ENCODE measurements around the gene OOSP2. TPM values are rescaled to one million over a fixed set of nuclear protein-coding genes. Genes with fewer than 3 reads are reported as not detected.

The OOSP2 gene, protein sequence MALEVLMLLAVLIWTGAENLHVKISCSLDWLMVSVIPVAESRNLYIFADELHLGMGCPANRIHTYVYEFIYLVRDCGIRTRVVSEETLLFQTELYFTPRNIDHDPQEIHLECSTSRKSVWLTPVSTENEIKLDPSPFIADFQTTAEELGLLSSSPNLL
- not detected for total RNA-seq
- total RNA-seq (2013), result not detected

DNA sequence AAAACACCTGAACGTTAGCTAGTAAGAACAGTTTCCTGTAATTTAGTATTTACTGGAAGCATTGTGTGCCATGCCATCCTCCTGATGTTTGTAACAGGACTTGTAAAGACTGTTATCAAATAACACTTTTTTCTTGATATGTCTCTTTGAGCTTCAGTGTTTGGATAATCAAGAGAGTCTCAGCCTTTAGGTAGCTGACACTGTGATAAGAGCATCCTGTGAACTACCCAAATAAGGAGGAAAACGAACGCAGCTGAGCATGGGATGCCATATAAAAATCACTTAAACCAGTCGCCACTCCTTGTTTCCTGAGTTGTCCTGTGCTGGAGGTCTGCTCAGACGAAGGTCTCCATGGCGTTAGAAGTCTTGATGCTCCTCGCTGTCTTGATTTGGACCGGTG lies at the start of gene OOSP2:
OOSP2 (plus strand) TSS at position 301 of the 400 bp plus-strand sequence; CDS start at position 352, 51 bp downstream.
- no peaks in the 10 kb centered on the region for H3K4me1 Mint-ChIP-seq
- DNase-seq (no peak), ATAC-seq (no peak)
- H3K27ac Mint-ChIP-seq, result no peak within 1 kb of the TSS
- peaks cover 0 to 3% of the 10 kb centered on the region in 2 donors for H3K27me3 Mint-ChIP-seq (ENCODE audit: low read depth in 2 of 2)
- intact Hi-C loops (cut with micrococcal nuclease), result no loop called here
- H3K4me3 Mint-ChIP-seq, result no peak within 1 kb of the TSS
- Histone ChIP-seq H3K4me1 (ENCODE audit: control insufficient read depth, insufficient read depth, low read length) (no peaks in the 10 kb centered on the region), H3K9me3 (ENCODE audit: control insufficient read depth, insufficient read depth, low read length) (no peaks in the 10 kb centered on the region), H3K4me3 (ENCODE audit: low read length) (no peak within 1 kb of the TSS), H3K27me3 (ENCODE audit: control insufficient read depth, insufficient read depth, low read length) (no peaks in the 10 kb centered on the region), H3K36me3 (ENCODE audit: control insufficient read depth, insufficient read depth, low read length) (no peaks in the 10 kb centered on the region), H3K27ac (ENCODE audit: low read length) (no peak within 1 kb of the TSS)
- TF ChIP-seq, protein P1, sequence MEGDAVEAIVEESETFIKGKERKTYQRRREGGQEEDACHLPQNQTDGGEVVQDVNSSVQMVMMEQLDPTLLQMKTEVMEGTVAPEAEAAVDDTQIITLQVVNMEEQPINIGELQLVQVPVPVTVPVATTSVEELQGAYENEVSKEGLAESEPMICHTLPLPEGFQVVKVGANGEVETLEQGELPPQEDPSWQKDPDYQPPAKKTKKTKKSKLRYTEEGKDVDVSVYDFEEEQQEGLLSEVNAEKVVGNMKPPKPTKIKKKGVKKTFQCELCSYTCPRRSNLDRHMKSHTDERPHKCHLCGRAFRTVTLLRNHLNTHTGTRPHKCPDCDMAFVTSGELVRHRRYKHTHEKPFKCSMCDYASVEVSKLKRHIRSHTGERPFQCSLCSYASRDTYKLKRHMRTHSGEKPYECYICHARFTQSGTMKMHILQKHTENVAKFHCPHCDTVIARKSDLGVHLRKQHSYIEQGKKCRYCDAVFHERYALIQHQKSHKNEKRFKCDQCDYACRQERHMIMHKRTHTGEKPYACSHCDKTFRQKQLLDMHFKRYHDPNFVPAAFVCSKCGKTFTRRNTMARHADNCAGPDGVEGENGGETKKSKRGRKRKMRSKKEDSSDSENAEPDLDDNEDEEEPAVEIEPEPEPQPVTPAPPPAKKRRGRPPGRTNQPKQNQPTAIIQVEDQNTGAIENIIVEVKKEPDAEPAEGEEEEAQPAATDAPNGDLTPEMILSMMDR (IDR thresholded peaks at IDR 0.05), result no peak
- no peaks in the 10 kb centered on the region for H3K9me3 Mint-ChIP-seq
- WGBS (ENCODE audit: insufficient coverage), result 87% methylated on average over 8 of the region's 8 CpGs
- no peaks in the 10 kb centered on the region for H3K36me3 Mint-ChIP-seq

DNA sequence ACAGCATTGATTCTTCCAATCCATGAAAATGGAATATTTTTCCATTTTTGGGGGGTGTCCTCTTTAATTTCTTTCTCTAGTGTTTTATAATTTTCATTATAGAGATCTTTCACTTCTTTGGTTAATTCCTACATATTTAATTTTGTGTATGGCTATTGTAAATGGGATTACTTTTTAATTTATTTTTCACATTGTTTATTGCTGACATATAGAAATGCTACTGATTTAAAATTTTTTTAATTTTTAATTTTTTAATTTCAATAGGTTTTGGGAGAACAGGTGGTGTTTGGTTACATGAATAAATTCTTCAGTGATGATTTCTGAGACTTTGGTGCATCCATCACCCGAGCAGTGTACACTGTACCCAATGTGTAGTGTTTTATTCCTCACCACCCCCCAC lies 49.8 kb upstream of the OOSP2 start:
- TF ChIP-seq, protein P1 (IDR thresholded peaks at IDR 0.05), result no peak
- Histone ChIP-seq H3K4me1 (ENCODE audit: control insufficient read depth, insufficient read depth, low read length) (no peaks in the 10 kb centered on the region), H3K9me3 (ENCODE audit: control insufficient read depth, insufficient read depth, low read length) (no peaks in the 10 kb centered on the region), H3K36me3 (ENCODE audit: control insufficient read depth, insufficient read depth, low read length) (no peaks in the 10 kb centered on the region), H3K27me3 (ENCODE audit: control insufficient read depth, insufficient read depth, low read length) (no peaks in the 10 kb centered on the region), H3K27ac (ENCODE audit: low read length) (no peak overlapping the region), H3K4me3 (ENCODE audit: low read length) (no peak overlapping the region)
- Mint-ChIP-seq H3K4me1 (no peaks in the 10 kb centered on the region), H3K27me3 (ENCODE audit: low read depth in 2 of 2) (peaks cover 0 to 8% of the 10 kb centered on the region in 2 donors), H3K36me3 (peaks cover 8% of the 10 kb centered on the region), H3K9me3 (peaks cover 3 to 12% of the 10 kb centered on the region in 2 donors), H3K27ac (no peak overlapping the region), H3K4me3 (no peak overlapping the region)
- ATAC-seq (no peak), DNase-seq (no peak)
- intact Hi-C loops (cut with micrococcal nuclease), result no loop called here
- 78% methylated on average over 1 of the region's 1 CpG for WGBS (ENCODE audit: insufficient coverage)

DNA sequence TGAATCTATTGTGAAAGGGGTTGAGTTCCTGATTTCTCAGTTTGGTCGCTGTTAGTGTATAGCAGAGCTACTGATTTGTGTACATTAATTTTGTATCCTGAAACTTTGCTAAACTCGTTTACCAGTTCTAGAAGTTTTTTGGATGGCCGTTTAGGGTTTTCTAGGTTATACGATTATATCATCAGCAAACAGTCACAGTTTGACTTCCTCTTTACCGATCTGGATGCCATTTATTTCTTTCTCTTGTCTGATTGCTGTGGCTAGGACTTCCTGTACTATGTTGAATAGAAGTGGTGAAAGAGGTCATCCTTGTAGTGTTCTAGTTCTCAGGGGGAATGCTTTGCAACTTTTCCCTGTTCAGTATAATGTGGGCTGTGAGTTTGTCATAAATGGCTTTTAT lies 47.8 kb upstream of the OOSP2 start:
- 19% methylated on average over 5 of the region's 5 CpGs for WGBS (ENCODE audit: insufficient coverage)
- no peaks in the 10 kb centered on the region for H3K36me3 ChIP-seq (ENCODE audit: control insufficient read depth, insufficient read depth, low read length)
- H3K27ac Mint-ChIP-seq, result no peak overlapping the region
- H3K4me1 Mint-ChIP-seq, result no peaks in the 10 kb centered on the region
- peaks cover 8 to 10% of the 10 kb centered on the region in 2 donors for H3K27me3 Mint-ChIP-seq (ENCODE audit: low read depth in 2 of 2)
- no peak overlapping the region for H3K4me3 ChIP-seq (ENCODE audit: low read length)
- ATAC-seq, result no peak
- no peak for DNase-seq
- H3K27me3 ChIP-seq (ENCODE audit: control insufficient read depth, insufficient read depth, low read length), result no peaks in the 10 kb centered on the region
- intact Hi-C loops (cut with micrococcal nuclease), result no loop called here
- H3K9me3 Mint-ChIP-seq, result peaks cover 3 to 12% of the 10 kb centered on the region in 2 donors
- H3K27ac ChIP-seq (ENCODE audit: low read length), result no peak overlapping the region
- peaks cover 8% of the 10 kb centered on the region for H3K36me3 Mint-ChIP-seq
- H3K4me3 Mint-ChIP-seq, result no peak overlapping the region
- H3K4me1 ChIP-seq (ENCODE audit: control insufficient read depth, insufficient read depth, low read length), result no peaks in the 10 kb centered on the region
- H3K9me3 ChIP-seq (ENCODE audit: control insufficient read depth, insufficient read depth, low read length), result no peaks in the 10 kb centered on the region
- TF ChIP-seq, protein P1 (IDR thresholded peaks at IDR 0.05), result no peak

DNA sequence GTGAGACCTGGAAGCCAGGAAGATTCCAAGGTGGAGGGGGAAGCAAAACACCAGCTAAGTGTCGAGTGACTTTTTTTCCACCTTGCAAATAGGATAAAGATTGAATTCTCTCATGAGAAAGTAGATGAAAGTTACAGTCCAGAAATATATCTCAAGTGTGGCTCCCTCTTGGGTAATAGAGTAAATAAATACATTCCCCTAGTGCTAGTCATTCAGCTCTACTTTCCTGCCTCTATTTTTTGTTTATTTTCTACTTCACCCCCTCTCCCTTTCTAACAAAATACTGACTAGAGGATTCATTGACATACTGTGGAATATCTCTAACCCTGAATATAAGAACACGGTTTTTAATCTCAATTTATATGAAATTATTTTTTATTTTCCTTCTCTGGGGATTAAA lies 42.4 kb upstream of the OOSP2 start:
- H3K27ac ChIP-seq (ENCODE audit: low read length), result no peak overlapping the region
- H3K27ac Mint-ChIP-seq, result no peak overlapping the region
- no peaks in the 10 kb centered on the region for H3K4me1 ChIP-seq (ENCODE audit: control insufficient read depth, insufficient read depth, low read length)
- H3K36me3 ChIP-seq (ENCODE audit: control insufficient read depth, insufficient read depth, low read length), result no peaks in the 10 kb centered on the region
- no peaks in the 10 kb centered on the region for H3K9me3 ChIP-seq (ENCODE audit: control insufficient read depth, insufficient read depth, low read length)
- ATAC-seq (no peak), DNase-seq (no peak)
- H3K36me3 Mint-ChIP-seq, result peaks cover 8% of the 10 kb centered on the region
- H3K4me1 Mint-ChIP-seq, result no peaks in the 10 kb centered on the region
- peaks cover 7 to 17% of the 10 kb centered on the region in 2 donors for H3K27me3 Mint-ChIP-seq (ENCODE audit: low read depth in 2 of 2)
- no peaks in the 10 kb centered on the region for H3K27me3 ChIP-seq (ENCODE audit: control insufficient read depth, insufficient read depth, low read length)
- H3K4me3 ChIP-seq (ENCODE audit: low read length), result no peak overlapping the region
- TF ChIP-seq, protein P1 (IDR thresholded peaks at IDR 0.05), result no peak
- intact Hi-C loops (cut with micrococcal nuclease), result no loop called here
- WGBS (ENCODE audit: insufficient coverage), result 78% methylated on average over 1 of the region's 2 CpGs
- H3K9me3 Mint-ChIP-seq, result peaks cover 0 to 6% of the 10 kb centered on the region in 2 donors
- H3K4me3 Mint-ChIP-seq, result no peak overlapping the region
